Caco-2 (cell line): Measurements from ENCODE around the gene INPP4B. TPM values are rescaled to one million over a fixed set of nuclear protein-coding genes. Genes with fewer than 3 reads are reported as not detected.

Source experiments
- BruUV-seq: library from RNA; stranded (reverse); fragments of 400-500 nt; replicated peaks from 2 replicates; lab custom pipeline; 2021; lab: Mats Ljungman, UMichigan
- CTCF ChIA-PET: fragments of 300-600 bp; sonication (Branson Sonifier 250); formaldehyde crosslinking; loops from one replicate; lab custom pipeline; 2022; ENCODE audit warnings: antibody characterized with exemption; lab: Charles Lee
- POLR2A ChIA-PET: fragments of 300-600 bp; sonication (Branson Sonifier 250); formaldehyde crosslinking; loops from one replicate; lab custom pipeline; 2022; ENCODE audit warnings: antibody characterized with exemption; lab: Charles Lee
- DNase-seq, 2 experiments: peaks; one replicate each; pipeline versions ENCODE4 v3.0.0 to v3.0.0-alpha.2; 2020 to 2022
- H3K27me3 ChIP-seq: replicated peaks from 2 replicates; pipeline ENCODE4 v1.6.0; 2011; ENCODE audit warnings: low read length; ENCODE audit not compliant: control insufficient read depth, insufficient read depth
- H3K36me3 ChIP-seq: 2 replicates; pipeline ENCODE4 v1.5.1; 2011; ENCODE audit warnings: low read length; ENCODE audit not compliant: control insufficient read depth, insufficient read depth
- H3K4me1 ChIP-seq: fragments of 250-450 bp; sonication (Bioruptor Pico); 2 replicates; pipeline ENCODE4 v1.5.1; 2020; ENCODE audit warnings: mild to moderate bottlenecking
- H3K4me3 ChIP-seq: 2 replicates; pipeline ENCODE4 v1.5.1; 2011; ENCODE audit warnings: low read depth, mild to moderate bottlenecking, control low read depth, low read length
- H3K9me3 ChIP-seq: fragments of 250-450 bp; sonication (Bioruptor Pico); 2 replicates; pipeline ENCODE4 v1.5.1; 2020; ENCODE audit warnings: mild to moderate bottlenecking, moderate library complexity
- H3K27ac Mint-ChIP-seq: one replicate; pipeline ENCODE4 v1.8.0; 2022; ENCODE audit warnings: mixed read lengths; ENCODE audit not compliant: unreplicated experiment
- H3K27me3 Mint-ChIP-seq: one replicate; pipeline ENCODE4 v1.8.0; 2022; ENCODE audit warnings: mixed read lengths; ENCODE audit not compliant: insufficient read depth, unreplicated experiment
- H3K36me3 Mint-ChIP-seq: one replicate; pipeline ENCODE4 v1.8.0; 2022; ENCODE audit warnings: mild to moderate bottlenecking, mixed read lengths; ENCODE audit not compliant: insufficient read depth, unreplicated experiment
- H3K4me1 Mint-ChIP-seq: one replicate; pipeline ENCODE4 v1.8.0; 2022; ENCODE audit warnings: low read depth, mixed read lengths; ENCODE audit not compliant: unreplicated experiment
- H3K4me3 Mint-ChIP-seq: one replicate; pipeline ENCODE4 v1.8.0; 2022; ENCODE audit warnings: mild to moderate bottlenecking, moderate library complexity, mixed read lengths; ENCODE audit not compliant: unreplicated experiment
- H3K9me3 Mint-ChIP-seq: one replicate; pipeline ENCODE4 v1.8.0; 2022; ENCODE audit warnings: mixed read lengths; ENCODE audit not compliant: unreplicated experiment
- intact Hi-C: fragments of 100-400 bp; cut with micrococcal nuclease; formaldehyde crosslinking; loops from one replicate; pipeline ENCODE4 v1.10.0; 2022; ENCODE audit not compliant: unreplicated experiment
- total RNA-seq: library from RNA; stranded (reverse); gene quantifications from 2 replicates; pipeline ENCODE4 v1.2.3, GENCODE V29; 2022
- TF ChIP-seq, protein P1 (sequence below), 2 experiments: fragments of 200-600 bp in 1 of 2; IDR thresholded peaks; 1 replicate in 1 of 2; 2 replicates in 1 of 2; pipeline versions ENCODE4 v1.5.1 to v1.8.0; 2011 to 2022; ENCODE audit warnings: antibody characterized with exemption in 1 of 2, control low read depth in 1 of 2, inconsistent platforms in 1 of 2, low read depth in 1 of 2, low read length in 1 of 2, mild to moderate bottlenecking in 1 of 2, moderate library complexity in 1 of 2; ENCODE audit not compliant: insufficient read depth in 1 of 2, severe bottlenecking in 1 of 2, unreplicated experiment in 1 of 2

The INPP4B gene
- total RNA-seq, 1 experiment from 2014 or later: 10.3 TPM

DNA sequence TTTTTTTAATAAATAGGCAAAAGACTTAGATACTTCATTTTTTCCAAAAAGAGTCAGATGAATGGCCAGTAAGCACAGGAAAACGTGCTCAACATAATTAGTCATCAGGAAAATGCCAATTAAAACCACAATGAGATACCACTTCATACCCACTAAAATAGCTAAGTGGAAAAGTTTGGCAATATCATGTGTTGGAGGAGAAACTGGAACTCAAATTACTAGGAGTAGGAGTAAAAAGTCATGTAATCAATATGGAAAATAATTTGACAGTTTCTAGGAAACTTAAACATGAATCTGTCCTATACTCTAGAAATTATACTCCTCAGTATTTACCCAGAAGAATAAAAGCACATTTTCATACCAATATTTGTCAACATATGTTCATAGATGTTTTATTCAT, 449.8 kb downstream of the INPP4B start:
- no peaks in the 10 kb centered on the region for H3K4me1 ChIP-seq
- H3K36me3 ChIP-seq: no peaks in the 10 kb centered on the region
- no peaks in the 10 kb centered on the region for H3K27me3 ChIP-seq
- Mint-ChIP-seq H3K27me3 (no peaks in the 10 kb centered on the region), H3K4me3 (no peak overlapping the region), H3K9me3 (no peaks in the 10 kb centered on the region), H3K4me1 (no peaks in the 10 kb centered on the region), H3K27ac (no peak overlapping the region), H3K36me3 (no peaks in the 10 kb centered on the region)
- BruUV-seq: no TSS peak
- intact Hi-C loops: no loop called here
- POLR2A ChIA-PET: no interaction called here
- H3K4me3 ChIP-seq: no peak overlapping the region
- TF ChIP-seq, protein P1, sequence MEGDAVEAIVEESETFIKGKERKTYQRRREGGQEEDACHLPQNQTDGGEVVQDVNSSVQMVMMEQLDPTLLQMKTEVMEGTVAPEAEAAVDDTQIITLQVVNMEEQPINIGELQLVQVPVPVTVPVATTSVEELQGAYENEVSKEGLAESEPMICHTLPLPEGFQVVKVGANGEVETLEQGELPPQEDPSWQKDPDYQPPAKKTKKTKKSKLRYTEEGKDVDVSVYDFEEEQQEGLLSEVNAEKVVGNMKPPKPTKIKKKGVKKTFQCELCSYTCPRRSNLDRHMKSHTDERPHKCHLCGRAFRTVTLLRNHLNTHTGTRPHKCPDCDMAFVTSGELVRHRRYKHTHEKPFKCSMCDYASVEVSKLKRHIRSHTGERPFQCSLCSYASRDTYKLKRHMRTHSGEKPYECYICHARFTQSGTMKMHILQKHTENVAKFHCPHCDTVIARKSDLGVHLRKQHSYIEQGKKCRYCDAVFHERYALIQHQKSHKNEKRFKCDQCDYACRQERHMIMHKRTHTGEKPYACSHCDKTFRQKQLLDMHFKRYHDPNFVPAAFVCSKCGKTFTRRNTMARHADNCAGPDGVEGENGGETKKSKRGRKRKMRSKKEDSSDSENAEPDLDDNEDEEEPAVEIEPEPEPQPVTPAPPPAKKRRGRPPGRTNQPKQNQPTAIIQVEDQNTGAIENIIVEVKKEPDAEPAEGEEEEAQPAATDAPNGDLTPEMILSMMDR (IDR thresholded peaks at IDR 0.05; ENCODE audit: insufficient read depth in 1 of 2, low read depth in 1 of 2, low read length in 1 of 2, severe bottlenecking in 1 of 2, unreplicated experiment in 1 of 2): no peak
- CTCF ChIA-PET: no interaction called here
- DNase-seq: no peak
- H3K9me3 ChIP-seq: no peaks in the 10 kb centered on the region

DNA sequence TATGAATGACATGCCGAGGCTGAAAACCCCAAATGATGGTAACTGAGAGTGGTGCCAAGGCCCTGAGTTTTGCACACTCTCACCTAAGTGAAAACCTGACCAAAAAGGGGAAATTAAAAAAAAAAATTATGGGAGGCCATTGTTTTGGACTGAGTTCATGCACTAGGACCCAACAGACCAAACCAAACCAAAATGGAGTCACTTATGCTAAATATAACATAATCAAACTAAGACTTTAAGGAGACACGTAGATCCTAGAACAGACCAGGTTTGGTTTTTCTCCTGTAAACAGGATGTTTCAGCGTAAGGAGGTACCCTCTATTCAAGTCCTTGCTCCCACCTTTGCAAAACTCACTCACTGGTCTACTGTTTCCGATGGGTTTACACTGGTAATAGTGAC, 453.0 kb downstream of the INPP4B start:
- DNase-seq: no peak
- no peak overlapping the region for H3K27ac Mint-ChIP-seq
- no peaks in the 10 kb centered on the region for H3K36me3 Mint-ChIP-seq
- no peaks in the 10 kb centered on the region for H3K27me3 Mint-ChIP-seq
- TF ChIP-seq, protein P1 (IDR thresholded peaks at IDR 0.05; ENCODE audit: insufficient read depth in 1 of 2, low read depth in 1 of 2, low read length in 1 of 2, severe bottlenecking in 1 of 2, unreplicated experiment in 1 of 2): no peak
- intact Hi-C loops: no loop called here
- Histone ChIP-seq H3K36me3 (no peaks in the 10 kb centered on the region), H3K4me3 (no peak overlapping the region), H3K9me3 (0 out of 2 replicates have a peak, but pooled peaks cover 2% of the 10 kb centered on the region), H3K27me3 (no peaks in the 10 kb centered on the region), H3K4me1 (no peaks in the 10 kb centered on the region)
- no TSS peak for BruUV-seq
- ChIA-PET CTCF (no interaction called here), POLR2A (no interaction called here)
- no peaks in the 10 kb centered on the region for H3K9me3 Mint-ChIP-seq
- H3K4me3 Mint-ChIP-seq: no peak overlapping the region
- H3K4me1 Mint-ChIP-seq: no peaks in the 10 kb centered on the region

DNA sequence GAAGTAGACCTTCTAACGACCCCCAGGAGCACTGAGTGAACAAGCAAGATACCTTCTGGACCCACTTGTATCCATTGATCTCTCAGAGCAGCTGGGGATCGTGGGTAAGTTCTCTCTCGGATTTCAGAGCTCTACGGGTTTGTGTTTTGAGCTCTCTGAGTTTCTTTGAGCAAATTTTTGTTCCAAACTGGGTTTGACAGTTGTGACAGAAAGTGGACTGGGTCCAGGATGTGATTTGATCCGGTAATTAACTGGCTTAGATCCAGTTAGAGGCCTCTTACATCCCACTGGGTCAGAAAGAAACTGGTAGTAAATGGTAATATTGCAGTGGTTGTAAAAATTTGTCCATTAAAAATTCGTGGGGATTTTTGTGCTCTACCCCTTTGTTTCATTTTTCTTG, 459.2 kb downstream of the INPP4B start:
- no peaks in the 10 kb centered on the region for H3K36me3 ChIP-seq
- H3K9me3 Mint-ChIP-seq: no peaks in the 10 kb centered on the region

More for the DNA sequence above, 459.2 kb downstream of the INPP4B start:
- no peak overlapping the region for H3K4me3 ChIP-seq
- no peaks in the 10 kb centered on the region for H3K4me1 ChIP-seq
- H3K4me3 Mint-ChIP-seq: no peak overlapping the region
- no peaks in the 10 kb centered on the region for H3K27me3 Mint-ChIP-seq
- no peaks in the 10 kb centered on the region for H3K4me1 Mint-ChIP-seq
- no peaks in the 10 kb centered on the region for H3K27me3 ChIP-seq
- POLR2A ChIA-PET: no interaction called here
- intact Hi-C loops: no loop called here
- H3K27ac Mint-ChIP-seq: no peak overlapping the region
- H3K36me3 Mint-ChIP-seq: no peaks in the 10 kb centered on the region
- CTCF ChIA-PET: no interaction called here
- H3K9me3 ChIP-seq: 0 out of 2 replicates have a peak, but pooled peaks cover 2% of the 10 kb centered on the region
- no peak for DNase-seq
- no TSS peak for BruUV-seq
- TF ChIP-seq, protein P1 (IDR thresholded peaks at IDR 0.05; ENCODE audit: insufficient read depth in 1 of 2, low read depth in 1 of 2, low read length in 1 of 2, severe bottlenecking in 1 of 2, unreplicated experiment in 1 of 2): no peak
